SK-N-SH (cell line): Measurements from ENCODE around the gene MGAT5. TPM values are rescaled to one million over a fixed set of nuclear protein-coding genes. Genes with fewer than 3 reads are reported as not detected.

Experiments used
- CTCF ChIA-PET: fragments of 300-600, 350-600 bp; formaldehyde crosslinking; extraction: SDS; loops from one replicate; lab custom pipeline; 2021; lab: Yijun Ruan, JAX
- POLR2A ChIA-PET: fragments of 350-600 bp; sonication (Branson Sonifier 250); formaldehyde crosslinking; extraction: SDS; loops from one replicate; lab custom pipeline; 2020; ENCODE audit warnings: antibody characterized with exemption, inconsistent platforms; lab: Yijun Ruan, JAX
- DNase-seq: peaks from one replicate; pipeline ENCODE4 v3.0.0; 2012
- H2AFZ ChIP-seq: fragments of 200-600 bp; sonication (generic); 2 replicates; pipeline ENCODE4 v1.8.1; 2016; ENCODE audit warnings: antibody characterized with exemption, mild to moderate bottlenecking, low read depth
- H3F3A ChIP-seq: fragments of 200-600 bp; sonication (generic); replicated peaks from 2 replicates; pipeline ENCODE3; 2016; ENCODE audit warnings: antibody characterized with exemption, mild to moderate bottlenecking; ENCODE audit not compliant: insufficient read depth
- H3K27ac ChIP-seq, 2 experiments: fragments of 200-500 bp in 1 of 2; fragments of 200-600 bp in 1 of 2; sonication (Bioruptor generic) in 1 of 2; sonication (generic), shearing (Covaris generic) in 1 of 2; 2 replicates each; pipeline versions ENCODE4 v1.5.1 to v1.6.1; 2014 to 2016; ENCODE audit warnings: low read depth in 2 of 2, inconsistent platforms in 1 of 2, low read length in 1 of 2, mild to moderate bottlenecking in 1 of 2, mixed read lengths in 1 of 2
- H3K27me3 ChIP-seq: fragments of 200-600 bp; sonication (generic), shearing (Covaris generic); 2 replicates; pipeline ENCODE4 v1.6.1; 2016; ENCODE audit warnings: mixed run types; ENCODE audit not compliant: insufficient read depth
- H3K36me3 ChIP-seq, 2 experiments: fragments of 200-500 bp in 1 of 2; fragments of 200-600 bp in 1 of 2; sonication (Bioruptor generic) in 1 of 2; sonication (generic) in 1 of 2; replicated peaks in 1 of 2; 2 replicates each; pipeline versions ENCODE3 to v1.5.1; 2014 to 2016; ENCODE audit warnings: low read length in 1 of 2, mild to moderate bottlenecking in 1 of 2; ENCODE audit not compliant: insufficient read depth in 2 of 2, control insufficient read depth in 1 of 2
- H3K4me1 ChIP-seq, 2 experiments: fragments of 200-500 bp in 1 of 2; fragments of 200-600 bp in 1 of 2; sonication (Bioruptor generic) in 1 of 2; sonication (generic), shearing (Covaris generic) in 1 of 2; 2 replicates each; pipeline versions ENCODE4 v1.5.1 to v1.6.1; 2014 to 2016; ENCODE audit warnings: low read depth in 1 of 2, low read length in 1 of 2, mixed run types in 1 of 2; ENCODE audit not compliant: insufficient read depth in 2 of 2, control insufficient read depth in 1 of 2
- H3K4me2 ChIP-seq: fragments of 200-600 bp; sonication (generic), shearing (Covaris generic); 2 replicates; pipeline ENCODE4 v1.6.1; 2017; ENCODE audit warnings: mixed run types
- H3K4me3 ChIP-seq, 2 experiments: fragments of 200-500 bp in 1 of 2; fragments of 200-600 bp in 1 of 2; sonication (Bioruptor generic) in 1 of 2; sonication (generic), shearing (Covaris generic) in 1 of 2; 2 replicates each; pipeline versions ENCODE4 v1.5.1 to v1.8.1; 2014 to 2016; ENCODE audit warnings: low read depth in 2 of 2, inconsistent platforms in 1 of 2, low read length in 1 of 2, mild to moderate bottlenecking in 1 of 2, mixed read lengths in 1 of 2, moderate library complexity in 1 of 2
- H3K79me2 ChIP-seq: fragments of 200-600 bp; sonication (generic); 2 replicates; pipeline ENCODE4 v1.8.1; 2017; ENCODE audit warnings: mild to moderate bottlenecking; ENCODE audit not compliant: insufficient read depth
- H3K9ac ChIP-seq: fragments of 200-600 bp; sonication (generic); 2 replicates; pipeline ENCODE4 v1.6.1; 2017; ENCODE audit warnings: mixed run types
- H3K9me2 ChIP-seq: fragments of 200-600 bp; sonication (generic); 2 replicates; pipeline ENCODE4 v1.6.1; 2017; ENCODE audit warnings: mixed run types
- H3K9me3 ChIP-seq: fragments of 200-600 bp; sonication (generic); 2 replicates; pipeline ENCODE4 v1.6.1; 2017; ENCODE audit warnings: mixed run types, mild to moderate bottlenecking, moderate library complexity
- H4K20me1 ChIP-seq: fragments of 200-600 bp; sonication (generic); 2 replicates; pipeline ENCODE4 v1.6.1; 2017; ENCODE audit warnings: mild to moderate bottlenecking, mixed run types; ENCODE audit not compliant: insufficient read depth
- EP300 ChIP-seq, 2 experiments: IDR thresholded peaks; 2 replicates each; pipeline versions ENCODE4 v1.4.0 to v1.6.1; 2012; ENCODE audit warnings: borderline replicate concordance in 1 of 2, low read depth in 1 of 2, low read length in 1 of 2
- FOSL2 ChIP-seq: IDR thresholded peaks from 2 replicates; pipeline ENCODE4 v1.4.0; 2012; ENCODE audit warnings: low read depth, mild to moderate bottlenecking, moderate library complexity, borderline replicate concordance
- GATA2 ChIP-seq: sonication (generic); formaldehyde crosslinking; IDR thresholded peaks from 2 replicates; pipeline ENCODE4 v1.5.0; 2020; ENCODE audit warnings: mild to moderate bottlenecking, missing genetic modification reagents
- IRF3 ChIP-seq: fragments of 150-350 bp; IDR thresholded peaks from 2 replicates; pipeline ENCODE4 v1.6.1; 2016; ENCODE audit warnings: mild to moderate bottlenecking, low read depth, low read length
- JUND ChIP-seq: IDR thresholded peaks from 2 replicates; pipeline ENCODE4 v1.4.0; 2012
- MEF2A ChIP-seq: IDR thresholded peaks from 2 replicates; pipeline ENCODE4 v1.4.0; 2012; ENCODE audit warnings: low read depth, borderline replicate concordance
- MXI1 ChIP-seq: IDR thresholded peaks from 2 replicates; pipeline ENCODE4 v1.6.1; 2012; ENCODE audit warnings: mild to moderate bottlenecking, low read depth, low read length, improper control_type of control experiment
- NFIC ChIP-seq: IDR thresholded peaks from 2 replicates; pipeline ENCODE4 v1.4.0; 2012; ENCODE audit warnings: borderline replicate concordance
- RAD21 ChIP-seq: IDR thresholded peaks from 2 replicates; pipeline ENCODE4 v1.6.1; 2012; ENCODE audit warnings: mild to moderate bottlenecking, low read length
- RCOR1 ChIP-seq: fragments of 150-350 bp; IDR thresholded peaks from 2 replicates; pipeline ENCODE4 v1.6.1; 2017; ENCODE audit warnings: antibody characterized with exemption, low read length
- SMC3 ChIP-seq: IDR thresholded peaks from 2 replicates; pipeline ENCODE4 v1.6.1; 2012; ENCODE audit warnings: low read depth, low read length, improper control_type of control experiment
- TCF12 ChIP-seq: IDR thresholded peaks from 2 replicates; pipeline ENCODE4 v1.4.0; 2012
- TEAD4 ChIP-seq: IDR thresholded peaks from 2 replicates; pipeline ENCODE4 v1.4.0; 2012; ENCODE audit warnings: mild to moderate bottlenecking, borderline replicate concordance; ENCODE audit not compliant: insufficient read depth
- WGBS: methylation state at CpG from one replicate; pipeline ENCODE4 v1.1.6; 2017; ENCODE audit warnings: low lambda C conversion rate; 5-methylcytosine and 5-hydroxymethylcytosine counted together
- polyA plus RNA-seq, 3 experiments: library from polyadenylated mRNA; depleted of rRNA; stranded (reverse); fragments of >200 nt; gene quantifications; 2 replicates each; pipeline ENCODE4 v1.2.3, GENCODE V29; 2012
- TF ChIP-seq, protein P1 (sequence below): IDR thresholded peaks from 2 replicates; pipeline ENCODE4 v1.4.0; 2012; ENCODE audit warnings: low read depth, borderline replicate concordance
- TF ChIP-seq, protein P2 (sequence below): IDR thresholded peaks from 2 replicates; pipeline ENCODE4 v1.6.1; 2012; ENCODE audit warnings: mild to moderate bottlenecking, low read depth, low read length, moderate library complexity
- TF ChIP-seq, protein P3 (sequence below): IDR thresholded peaks from 2 replicates; pipeline ENCODE4; 2012
- TF ChIP-seq, protein P4 (sequence below): IDR thresholded peaks from 2 replicates; pipeline ENCODE4 v1.4.0; 2012; ENCODE audit warnings: low read depth, borderline replicate concordance

MGAT5 gene
- polyA plus RNA-seq, 1 of the 3 experiments (the other 2 are of a cell fraction) = 18.2 TPM

- no peaks in the 10 kb centered on the region for H3K79me2 ChIP-seq
- H3F3A ChIP-seq = peaks cover 6% of the 10 kb centered on the region
- ChIA-PET POLR2A (interaction anchor here (1.0 to 1.6 kb wide), 2 partner anchors 9 to 282 kb away, joined by 3 to 8 read pairs; no protein-coding TSS in a partner anchor), CTCF (interaction anchor here (1.0 to 6.0 kb wide), 6 partner anchors 10 to 284 kb away, joined by 3 to 41 read pairs (median 7); no protein-coding TSS in a partner anchor)
- H3K27ac ChIP-seq = peak overlapping the region in 1 of 2 experiments; percentile 85; a peak in 1 of 4 replicates
- no peaks in the 10 kb centered on the region for H3K9me3 ChIP-seq
- H3K4me2 ChIP-seq = no peak overlapping the region
- H3K9me2 ChIP-seq = no peaks in the 10 kb centered on the region
- no peaks in the 10 kb centered on the region for H4K20me1 ChIP-seq
- no peak overlapping the region for H3K9ac ChIP-seq
- H2AFZ ChIP-seq = no peak overlapping the region
- H3K36me3 ChIP-seq = peaks cover 0 to 10% of the 10 kb centered on the region in 2 experiments
- no peak for DNase-seq
- H3K4me3 ChIP-seq = no peak overlapping the region
- TF ChIP-seq, protein P1, sequence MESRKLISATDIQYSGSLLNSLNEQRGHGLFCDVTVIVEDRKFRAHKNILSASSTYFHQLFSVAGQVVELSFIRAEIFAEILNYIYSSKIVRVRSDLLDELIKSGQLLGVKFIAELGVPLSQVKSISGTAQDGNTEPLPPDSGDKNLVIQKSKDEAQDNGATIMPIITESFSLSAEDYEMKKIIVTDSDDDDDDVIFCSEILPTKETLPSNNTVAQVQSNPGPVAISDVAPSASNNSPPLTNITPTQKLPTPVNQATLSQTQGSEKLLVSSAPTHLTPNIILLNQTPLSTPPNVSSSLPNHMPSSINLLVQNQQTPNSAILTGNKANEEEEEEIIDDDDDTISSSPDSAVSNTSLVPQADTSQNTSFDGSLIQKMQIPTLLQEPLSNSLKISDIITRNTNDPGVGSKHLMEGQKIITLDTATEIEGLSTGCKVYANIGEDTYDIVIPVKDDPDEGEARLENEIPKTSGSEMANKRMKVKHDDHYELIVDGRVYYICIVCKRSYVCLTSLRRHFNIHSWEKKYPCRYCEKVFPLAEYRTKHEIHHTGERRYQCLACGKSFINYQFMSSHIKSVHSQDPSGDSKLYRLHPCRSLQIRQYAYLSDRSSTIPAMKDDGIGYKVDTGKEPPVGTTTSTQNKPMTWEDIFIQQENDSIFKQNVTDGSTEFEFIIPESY = no peak
- TF ChIP-seq TCF12 = no peak
- no peak for TF ChIP-seq RCOR1
- no peak for TF ChIP-seq SMC3
- no peak for TF ChIP-seq MXI1
- TF ChIP-seq RAD21 = no peak
- TF ChIP-seq, protein P2, sequence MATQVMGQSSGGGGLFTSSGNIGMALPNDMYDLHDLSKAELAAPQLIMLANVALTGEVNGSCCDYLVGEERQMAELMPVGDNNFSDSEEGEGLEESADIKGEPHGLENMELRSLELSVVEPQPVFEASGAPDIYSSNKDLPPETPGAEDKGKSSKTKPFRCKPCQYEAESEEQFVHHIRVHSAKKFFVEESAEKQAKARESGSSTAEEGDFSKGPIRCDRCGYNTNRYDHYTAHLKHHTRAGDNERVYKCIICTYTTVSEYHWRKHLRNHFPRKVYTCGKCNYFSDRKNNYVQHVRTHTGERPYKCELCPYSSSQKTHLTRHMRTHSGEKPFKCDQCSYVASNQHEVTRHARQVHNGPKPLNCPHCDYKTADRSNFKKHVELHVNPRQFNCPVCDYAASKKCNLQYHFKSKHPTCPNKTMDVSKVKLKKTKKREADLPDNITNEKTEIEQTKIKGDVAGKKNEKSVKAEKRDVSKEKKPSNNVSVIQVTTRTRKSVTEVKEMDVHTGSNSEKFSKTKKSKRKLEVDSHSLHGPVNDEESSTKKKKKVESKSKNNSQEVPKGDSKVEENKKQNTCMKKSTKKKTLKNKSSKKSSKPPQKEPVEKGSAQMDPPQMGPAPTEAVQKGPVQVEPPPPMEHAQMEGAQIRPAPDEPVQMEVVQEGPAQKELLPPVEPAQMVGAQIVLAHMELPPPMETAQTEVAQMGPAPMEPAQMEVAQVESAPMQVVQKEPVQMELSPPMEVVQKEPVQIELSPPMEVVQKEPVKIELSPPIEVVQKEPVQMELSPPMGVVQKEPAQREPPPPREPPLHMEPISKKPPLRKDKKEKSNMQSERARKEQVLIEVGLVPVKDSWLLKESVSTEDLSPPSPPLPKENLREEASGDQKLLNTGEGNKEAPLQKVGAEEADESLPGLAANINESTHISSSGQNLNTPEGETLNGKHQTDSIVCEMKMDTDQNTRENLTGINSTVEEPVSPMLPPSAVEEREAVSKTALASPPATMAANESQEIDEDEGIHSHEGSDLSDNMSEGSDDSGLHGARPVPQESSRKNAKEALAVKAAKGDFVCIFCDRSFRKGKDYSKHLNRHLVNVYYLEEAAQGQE = no peak
- no peak for TF ChIP-seq FOSL2
- TF ChIP-seq IRF3 = no peak
- TF ChIP-seq, protein P3, sequence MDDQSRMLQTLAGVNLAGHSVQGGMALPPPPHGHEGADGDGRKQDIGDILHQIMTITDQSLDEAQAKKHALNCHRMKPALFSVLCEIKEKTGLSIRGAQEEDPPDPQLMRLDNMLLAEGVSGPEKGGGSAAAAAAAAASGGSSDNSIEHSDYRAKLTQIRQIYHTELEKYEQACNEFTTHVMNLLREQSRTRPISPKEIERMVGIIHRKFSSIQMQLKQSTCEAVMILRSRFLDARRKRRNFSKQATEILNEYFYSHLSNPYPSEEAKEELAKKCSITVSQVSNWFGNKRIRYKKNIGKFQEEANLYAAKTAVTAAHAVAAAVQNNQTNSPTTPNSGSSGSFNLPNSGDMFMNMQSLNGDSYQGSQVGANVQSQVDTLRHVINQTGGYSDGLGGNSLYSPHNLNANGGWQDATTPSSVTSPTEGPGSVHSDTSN = no peak
- no peak for TF ChIP-seq MEF2A
- TF ChIP-seq TEAD4 = no peak
- no peak for TF ChIP-seq NFIC
- TF ChIP-seq EP300 (IDR thresholded peaks at IDR 0.05; ENCODE audit: borderline replicate concordance in 1 of 2, low read depth in 1 of 2, low read length in 1 of 2) = no peak
- TF ChIP-seq GATA2 (CRISPR knock-in tag) = no peak
- TF ChIP-seq, protein P4, sequence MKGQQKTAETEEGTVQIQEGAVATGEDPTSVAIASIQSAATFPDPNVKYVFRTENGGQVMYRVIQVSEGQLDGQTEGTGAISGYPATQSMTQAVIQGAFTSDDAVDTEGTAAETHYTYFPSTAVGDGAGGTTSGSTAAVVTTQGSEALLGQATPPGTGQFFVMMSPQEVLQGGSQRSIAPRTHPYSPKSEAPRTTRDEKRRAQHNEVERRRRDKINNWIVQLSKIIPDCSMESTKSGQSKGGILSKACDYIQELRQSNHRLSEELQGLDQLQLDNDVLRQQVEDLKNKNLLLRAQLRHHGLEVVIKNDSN = no peak
- no peak for TF ChIP-seq JUND
- H3K27me3 ChIP-seq = no peaks in the 10 kb centered on the region
- H3K4me1 ChIP-seq = peaks cover 17 to 33% of the 10 kb centered on the region in 2 experiments
- 80% methylated on average over 1 of the region's 1 CpG for WGBS
Observed at GRCh38 chr2:134402410-134402809, 148.5 kb downstream of the MGAT5 start.
